HTERT RPE-1 (cell line): ENCODE results near the gene TAF1C.
"Not testable (repeated sequence)": the region's sequence is repeated elsewhere in the genome, so short reads cannot be mapped to it uniquely, and the experiment has no call there.

Experiments
- in situ Hi-C: fragments of 300-500 bp; cut with MboI; formaldehyde crosslinking; loops from 4 replicates; pipeline ENCODE4 v1.14.3; 2020; ENCODE audit warnings: low sequenced_read_pairs

TAF1C gene

GRCh38 chr16:84212631-84213030 is 25.8 kb upstream of the TAF1C start:
- in situ Hi-C loops: no loop called here

- in situ Hi-C loops: no loop called here
Measured at GRCh38 chr16:84212154-84212553, 25.3 kb upstream of the TAF1C start.

GRCh38 chr16:84209989-84210388 is 23.1 kb upstream of the TAF1C start:
- in situ Hi-C loops: no loop called here

- in situ Hi-C loops: no loop called here
Measured at GRCh38 chr16:84207879-84208278, 21.0 kb upstream of the TAF1C start.

GRCh38 chr16:84207251-84207650 is 20.4 kb upstream of the TAF1C start:
- in situ Hi-C loops: no loop called here

- in situ Hi-C loops: no loop called here
Measured at GRCh38 chr16:84205976-84206691, 19.3 kb upstream of the TAF1C start.

GRCh38 chr16:84205123-84205522 is 18.3 kb upstream of the TAF1C start:
- in situ Hi-C loops: not testable (repeated sequence)

- in situ Hi-C loops: not testable (repeated sequence)
Measured at GRCh38 chr16:84204551-84204950, 17.7 kb upstream of the TAF1C start.

- in situ Hi-C loops: no loop called here
Measured at GRCh38 chr16:84199861-84200260, 13.0 kb upstream of the TAF1C start.

- in situ Hi-C loops: no loop called here
Measured at GRCh38 chr16:84199097-84199496, 12.2 kb upstream of the TAF1C start.

- in situ Hi-C loops: no loop called here
Measured at GRCh38 chr16:84198401-84198800, 11.5 kb upstream of the TAF1C start.

GRCh38 chr16:84197466-84198128 is 10.7 kb upstream of the TAF1C start:
- in situ Hi-C loops: no loop called here

GRCh38 chr16:84196727-84197394 is 10.0 kb upstream of the TAF1C start:
- in situ Hi-C loops: no loop called here

- in situ Hi-C loops: no loop called here
Measured at GRCh38 chr16:84196101-84196500, 9.2 kb upstream of the TAF1C start.

GRCh38 chr16:84195201-84196093 is 8.6 kb upstream of the TAF1C start:
- in situ Hi-C loops: no loop called here

- in situ Hi-C loops: no loop called here
Measured at GRCh38 chr16:84194470-84195200, 7.8 kb upstream of the TAF1C start.

- in situ Hi-C loops: no loop called here
Measured at GRCh38 chr16:84194018-84194417, 7.2 kb upstream of the TAF1C start.

- in situ Hi-C loops: no loop called here
Measured at GRCh38 chr16:84193480-84193879, 6.6 kb upstream of the TAF1C start.

- in situ Hi-C loops: no loop called here
Measured at GRCh38 chr16:84191466-84191865, 4.6 kb upstream of the TAF1C start.

GRCh38 chr16:84190731-84191388 is 4.0 kb upstream of the TAF1C start, which contains the start of gene ADAD2:
Gene ADAD2, plus strand, starts transcription at chr16:84191157. Its CDS starts 74 bp downstream, at chr16:84191231.
- in situ Hi-C loops: no loop called here
